ENCODE data around the gene SLC7A4. TPM values are rescaled to one million over a fixed set of nuclear protein-coding genes. Genes with fewer than 3 reads are reported as not detected.
A peak's percentile ranks its signal among the peaks of the same experiment; 100 is the strongest.
"Not testable (repeated sequence)": the region's sequence is repeated elsewhere in the genome, so short reads cannot be mapped to it uniquely, and the experiment has no call there.

Gene SLC7A4
- polyA plus RNA-seq, 1 donor from 2014 or later, result not detected

DNA sequence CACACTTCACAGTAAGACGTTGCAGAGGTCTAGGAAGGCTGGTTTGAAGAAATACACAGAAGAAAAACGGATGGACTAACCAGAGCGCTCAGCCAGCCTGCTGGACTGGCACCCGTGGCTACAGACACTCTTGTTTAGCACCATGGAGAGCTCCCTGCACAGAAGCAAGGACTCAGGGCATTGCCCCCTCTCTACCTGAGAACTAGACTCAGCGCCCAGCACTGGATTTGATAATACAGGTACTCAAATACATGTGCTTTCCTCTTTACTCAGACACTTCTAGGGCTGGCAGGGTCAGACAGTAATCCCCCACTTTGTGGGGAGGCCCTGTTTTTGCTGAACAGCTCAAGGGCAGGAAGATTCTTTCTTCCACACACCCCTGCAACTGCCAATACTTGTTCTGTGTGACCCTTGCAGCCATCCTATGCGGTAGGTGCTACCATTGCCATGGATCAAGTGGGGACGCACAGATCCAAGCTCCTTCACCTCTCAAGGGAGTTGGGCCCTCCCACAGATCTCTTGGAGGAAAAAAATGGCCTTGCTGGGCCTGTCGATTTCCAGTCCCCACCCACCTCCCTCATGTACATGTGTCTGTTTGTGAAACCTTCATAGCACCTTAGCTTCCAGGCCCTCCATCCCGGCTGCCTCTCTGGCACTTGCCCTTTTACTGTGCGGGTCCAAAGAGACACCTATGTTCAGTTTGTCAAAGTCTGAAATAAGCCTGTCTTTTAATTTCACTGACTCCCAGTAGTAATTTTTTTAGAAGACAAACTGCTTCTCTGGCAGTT, 22.5 kb downstream of the SLC7A4 start:
- no peaks in the 10 kb centered on the region for H3K36me3 Mint-ChIP-seq
- H3K27ac Mint-ChIP-seq, result peak overlapping the region in 1 of 3 donors; percentile 70
- H3K9me3 Mint-ChIP-seq, result no peaks in the 10 kb centered on the region
- peaks cover 10 to 22% (median 16%) of the 10 kb centered on the region in 3 donors for H3K4me1 Mint-ChIP-seq
- H3K27me3 Mint-ChIP-seq, result no peaks in the 10 kb centered on the region
- peak overlapping the region in 1 of 4 donors; percentile 72 for H3K4me3 Mint-ChIP-seq

DNA sequence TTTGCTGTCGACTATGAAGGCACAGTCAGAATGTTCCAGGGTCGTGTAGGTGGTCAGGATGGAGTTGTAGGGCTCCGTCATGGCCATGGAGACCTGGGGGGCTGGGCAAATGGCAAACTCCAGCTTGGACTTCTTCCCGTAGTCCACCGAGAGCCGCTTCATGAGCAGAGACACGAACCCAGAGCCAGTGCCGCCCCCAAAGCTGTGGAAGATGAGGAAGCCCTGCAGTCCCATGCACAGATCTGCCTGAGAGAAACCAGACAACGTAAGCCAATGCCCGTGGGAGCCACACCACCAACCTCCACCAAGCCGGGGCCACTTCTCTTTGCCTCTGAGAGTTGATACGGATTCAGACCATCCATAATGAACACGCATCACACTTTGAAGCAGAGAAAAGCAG, 23.2 kb downstream of the SLC7A4 start:
- not testable (repeated sequence) for H3K27me3 Mint-ChIP-seq, H3K36me3 Mint-ChIP-seq, H3K9me3 Mint-ChIP-seq
- Mint-ChIP-seq H3K27ac (peak overlapping the region in 1 of 3 donors; percentile 70), H3K4me1 (peaks cover 5 to 17% (median 12%) of the 10 kb centered on the region in 3 donors), H3K4me3 (peak overlapping the region in 1 of 4 donors; percentile 72)

DNA sequence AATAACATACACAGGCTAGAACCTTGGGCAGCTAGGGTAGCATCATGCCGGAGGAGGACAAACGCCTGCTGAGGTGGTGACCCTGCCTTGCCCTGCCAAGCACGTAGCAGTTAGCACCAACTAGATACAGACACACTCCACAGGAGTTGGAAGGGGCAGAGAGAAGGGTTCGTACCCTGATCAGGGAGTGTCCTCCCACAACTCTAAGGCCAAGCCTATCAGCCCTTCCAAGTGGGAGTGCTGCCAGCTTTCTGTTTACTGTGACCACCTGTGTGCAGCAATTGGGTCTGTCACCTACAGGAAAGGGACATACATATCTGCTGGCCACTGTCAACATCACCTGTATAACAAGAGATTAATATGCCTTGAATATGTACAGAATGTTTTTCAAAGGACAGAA, 28.6 kb downstream of the SLC7A4 start:
- Mint-ChIP-seq H3K4me1 (peaks cover 9 to 20% (median 13%) of the 10 kb centered on the region in 3 donors), H3K36me3 (peaks cover 2% of the 10 kb centered on the region), H3K27ac (peak overlapping the region in 1 of 3 donors; percentile 98), H3K4me3 (peak overlapping the region in 3 of 4 donors; percentile 93 to 99 (median 99)), H3K9me3 (no peaks in the 10 kb centered on the region), H3K27me3 (no peaks in the 10 kb centered on the region)

DNA sequence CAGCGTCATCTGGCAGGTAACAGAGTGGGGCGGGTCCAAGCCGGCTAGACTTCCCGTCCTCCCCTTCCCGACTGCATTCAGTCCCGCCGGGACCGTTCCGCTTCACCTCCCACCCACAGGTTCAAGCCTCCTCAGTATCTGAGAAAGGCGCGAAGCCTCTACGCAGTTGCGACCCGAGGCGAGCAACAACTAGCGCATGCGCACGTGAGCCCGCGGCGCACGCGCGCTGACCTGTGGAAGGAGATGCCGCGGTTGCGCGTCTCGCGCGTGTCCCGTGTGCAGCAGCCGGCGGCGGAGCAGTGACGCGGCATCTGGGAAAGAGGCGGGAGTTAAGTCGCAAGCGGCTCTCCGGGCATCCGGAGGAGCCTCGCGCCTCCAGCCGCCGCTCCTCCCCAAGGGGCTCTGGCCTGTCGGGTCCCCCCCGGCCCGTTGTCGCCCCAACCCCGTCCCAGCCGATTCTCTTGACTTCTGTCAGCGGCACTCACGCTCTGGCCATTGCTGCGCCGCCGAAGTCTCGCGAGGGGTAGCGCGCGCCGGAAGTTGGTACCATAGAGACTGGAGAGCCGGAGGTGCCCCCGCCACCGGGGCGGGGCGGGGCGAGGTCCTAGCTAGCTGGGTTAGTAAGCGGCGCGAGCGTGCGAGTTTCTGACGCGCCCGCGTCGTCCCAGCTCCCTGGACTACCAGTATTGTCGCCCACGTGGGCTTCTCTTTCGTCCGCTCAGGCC, 30.6 kb downstream of the SLC7A4 start, which contains the start of gene THAP7:
Gene THAP7, minus strand, starts transcription at position 518 of the 725 bp plus-strand sequence. Its CDS starts 207 bp downstream, at position 311.
- Mint-ChIP-seq H3K4me1 (peaks cover 5 to 20% (median 13%) of the 10 kb centered on the region in 3 donors), H3K36me3 (peaks cover 3% of the 10 kb centered on the region), H3K27me3 (no peaks in the 10 kb centered on the region), H3K27ac (peak within 1 kb of the TSS; percentile 98 to 100 (median 99)), H3K4me3 (peak within 1 kb of the TSS; percentile 93 to 99 (median 98)), H3K9me3 (no peaks in the 10 kb centered on the region)

DNA sequence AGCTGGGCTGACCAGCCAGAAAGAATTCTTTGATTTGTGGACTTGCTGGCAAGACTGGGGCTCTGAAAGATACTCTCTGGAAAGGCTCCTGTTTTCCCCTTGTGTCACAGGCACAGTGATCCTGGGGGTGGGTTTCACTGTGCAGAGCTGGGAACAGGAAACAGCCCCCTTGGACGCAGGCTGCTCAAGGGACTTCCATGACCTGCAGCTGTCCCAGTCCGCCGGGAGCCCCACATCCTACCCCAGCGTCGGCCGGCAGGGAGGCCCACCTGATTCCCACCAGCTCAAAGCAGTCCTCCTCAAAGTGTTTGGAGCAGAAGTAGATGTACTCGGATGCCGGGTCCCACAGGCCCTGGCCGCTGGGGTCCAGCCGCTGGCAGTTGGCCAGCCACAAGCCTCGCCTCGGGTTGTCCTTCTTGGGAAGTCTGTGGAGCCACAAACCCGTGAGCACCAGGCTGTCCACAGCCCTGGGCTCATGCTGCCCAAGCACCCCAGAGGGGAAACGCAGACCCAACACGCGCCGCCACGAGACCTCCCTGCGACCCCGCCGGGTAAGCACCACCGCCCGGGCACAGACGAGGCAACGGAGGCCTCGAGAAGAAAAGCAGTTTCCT, 31.3 kb downstream of the SLC7A4 start:
- H3K4me1 Mint-ChIP-seq, result peaks cover 5 to 20% (median 13%) of the 10 kb centered on the region in 3 donors
- H3K36me3 Mint-ChIP-seq, result peaks cover 3% of the 10 kb centered on the region
- H3K27me3 Mint-ChIP-seq, result no peaks in the 10 kb centered on the region

DNA sequence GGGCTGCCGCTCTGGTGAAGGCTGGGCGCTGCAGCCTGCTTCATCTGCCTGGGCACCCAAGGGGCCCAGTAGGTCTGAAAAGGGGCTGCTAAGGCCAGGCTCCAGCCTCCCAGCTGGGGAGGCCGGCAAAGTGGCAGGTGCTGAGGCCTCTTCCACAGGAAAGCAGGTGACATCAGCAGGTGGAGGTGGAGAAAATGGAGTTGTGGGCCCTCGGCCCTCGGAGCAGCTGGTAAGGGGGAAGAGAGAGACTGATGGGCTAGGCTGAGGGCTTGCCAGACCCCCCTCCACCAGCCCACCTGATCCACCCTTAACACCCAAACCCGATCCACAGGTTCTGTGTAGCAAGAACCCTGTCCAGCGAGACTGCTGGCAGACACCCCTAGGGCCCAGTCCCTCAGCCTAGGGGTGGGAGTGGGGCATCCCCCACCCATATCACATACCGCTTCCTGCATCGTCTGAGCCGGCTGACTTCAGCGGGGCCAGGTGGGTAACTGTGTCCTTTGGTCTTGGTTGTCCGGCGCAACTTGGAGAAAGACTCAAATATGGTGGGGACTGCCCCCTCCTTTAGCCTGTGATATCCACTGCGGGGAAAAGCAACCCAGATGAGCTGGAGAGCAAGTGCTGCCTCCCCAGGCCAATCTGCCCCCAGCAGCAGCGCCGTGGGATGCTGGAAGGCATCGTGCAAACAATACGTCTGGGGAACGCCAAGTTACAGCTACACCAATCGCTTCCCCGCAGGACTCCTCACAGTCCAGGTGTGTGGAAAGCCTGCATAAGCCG, 32.0 kb downstream of the SLC7A4 start:
- H3K4me1 Mint-ChIP-seq, result peaks cover 5 to 20% (median 13%) of the 10 kb centered on the region in 3 donors
- no peaks in the 10 kb centered on the region for H3K27me3 Mint-ChIP-seq
- peak overlapping the region; percentile 98 to 100 (median 99) for H3K27ac Mint-ChIP-seq
- peak overlapping the region; percentile 93 to 99 (median 98) for H3K4me3 Mint-ChIP-seq
- H3K9me3 Mint-ChIP-seq, result no peaks in the 10 kb centered on the region
- H3K36me3 Mint-ChIP-seq, result peaks cover 3% of the 10 kb centered on the region

More for the DNA sequence above, 31.3 kb downstream of the SLC7A4 start:
- Mint-ChIP-seq H3K4me3 (peak overlapping the region; percentile 93 to 99 (median 98)), H3K9me3 (no peaks in the 10 kb centered on the region), H3K27ac (peak overlapping the region; percentile 98 to 100 (median 99))

DNA sequence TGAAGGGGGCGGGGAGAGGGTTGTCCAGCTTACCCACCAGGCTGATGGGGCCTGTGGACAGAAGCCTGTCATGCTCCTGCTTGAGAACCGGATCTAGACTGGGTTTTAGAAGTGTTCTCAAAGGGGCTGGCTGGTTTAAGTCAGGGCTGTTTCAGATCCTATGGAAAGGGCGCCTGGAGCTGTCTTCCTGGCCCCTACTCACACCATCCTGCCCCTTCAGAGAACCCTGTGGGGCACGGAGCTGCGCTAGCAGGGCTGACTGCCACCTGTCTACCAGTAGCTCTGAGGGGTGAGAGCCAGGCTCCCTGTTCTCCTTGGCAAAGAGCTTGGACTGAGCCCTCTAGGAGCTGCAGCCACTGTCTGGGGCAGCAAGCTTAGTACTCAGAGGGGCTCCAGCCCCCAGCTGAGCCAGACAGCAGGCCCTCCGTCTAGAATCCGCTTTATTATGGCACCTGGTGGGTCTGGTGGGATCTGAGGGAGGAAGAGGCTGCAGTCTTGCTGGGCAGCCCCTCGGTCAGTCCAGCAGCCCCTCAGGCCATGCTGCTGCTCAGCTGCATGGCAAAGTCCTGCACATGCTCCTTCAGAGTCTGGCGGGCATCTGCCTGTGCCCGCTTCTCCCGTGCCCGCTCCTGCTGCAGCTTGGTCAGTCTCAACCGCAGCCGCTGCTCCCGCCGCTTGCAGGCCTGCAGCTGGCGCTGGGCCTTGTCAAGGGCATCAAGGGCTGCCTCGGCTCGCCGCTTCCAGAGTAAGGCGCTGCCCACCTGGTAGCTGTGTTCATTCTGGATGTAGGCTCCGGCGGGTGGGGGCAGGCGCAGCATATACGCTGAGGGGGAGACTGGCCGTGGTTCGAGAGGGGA, 32.8 kb downstream of the SLC7A4 start:
- Mint-ChIP-seq H3K9me3 (no peaks in the 10 kb centered on the region), H3K4me3 (peak overlapping the region in 1 of 4 donors; percentile 99), H3K27me3 (no peaks in the 10 kb centered on the region), H3K4me1 (peaks cover 5 to 20% (median 13%) of the 10 kb centered on the region in 3 donors), H3K27ac (peak overlapping the region in 2 of 3 donors; percentile 53 to 98), H3K36me3 (peaks cover 3% of the 10 kb centered on the region)

DNA sequence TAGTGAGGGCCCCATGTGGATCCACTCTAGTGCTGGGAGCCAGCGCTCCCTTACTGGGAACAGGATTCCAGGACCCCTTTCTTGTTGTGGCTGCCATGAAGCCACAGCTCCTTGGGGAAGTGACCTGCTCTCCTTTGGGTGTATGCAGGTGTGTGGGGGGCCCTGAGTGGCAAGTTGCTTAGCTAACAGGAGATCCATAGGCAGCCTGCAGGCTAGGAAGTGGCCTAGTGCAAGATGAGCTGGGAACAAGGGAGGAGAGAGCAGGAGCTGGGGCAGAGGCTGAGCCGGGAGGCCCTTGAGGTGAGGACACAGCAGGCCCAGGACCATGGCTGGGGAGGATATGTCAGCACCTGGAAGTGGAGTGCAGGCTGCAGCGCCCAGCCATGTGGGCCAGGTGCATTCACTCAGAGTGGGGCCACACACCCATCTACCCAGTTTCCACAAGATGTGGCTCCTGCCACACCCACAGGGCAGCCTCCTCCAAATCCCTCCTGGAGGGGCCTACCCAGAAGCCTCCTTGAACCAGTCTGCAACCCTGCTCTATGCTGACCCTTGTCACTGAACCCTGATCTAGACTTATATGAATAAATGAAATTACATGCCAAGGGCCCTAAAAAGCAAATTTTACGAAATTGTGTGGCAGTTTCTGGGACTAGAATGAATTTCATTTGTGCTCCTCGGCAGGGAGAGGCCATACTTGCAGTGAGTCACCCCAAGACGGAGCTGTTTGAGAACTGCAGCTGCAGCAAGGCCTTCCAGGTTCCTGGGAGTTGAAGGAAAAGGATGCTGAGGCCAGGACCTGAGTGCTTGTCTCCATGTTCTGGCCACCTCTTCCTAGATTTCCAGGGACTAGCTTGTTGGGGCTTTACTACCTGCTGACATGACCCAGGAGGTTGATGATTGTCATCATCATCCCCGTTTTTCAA, 33.7 kb downstream of the SLC7A4 start:
- peaks cover 5 to 15% (median 13%) of the 10 kb centered on the region in 3 donors for H3K4me1 Mint-ChIP-seq
- peak overlapping the region; percentile 48 to 87 (median 71) for H3K27ac Mint-ChIP-seq
- no peaks in the 10 kb centered on the region for H3K9me3 Mint-ChIP-seq
- peaks cover 3% of the 10 kb centered on the region for H3K36me3 Mint-ChIP-seq
- peak overlapping the region in 1 of 4 donors; percentile 62 for H3K4me3 Mint-ChIP-seq
- no peaks in the 10 kb centered on the region for H3K27me3 Mint-ChIP-seq

DNA sequence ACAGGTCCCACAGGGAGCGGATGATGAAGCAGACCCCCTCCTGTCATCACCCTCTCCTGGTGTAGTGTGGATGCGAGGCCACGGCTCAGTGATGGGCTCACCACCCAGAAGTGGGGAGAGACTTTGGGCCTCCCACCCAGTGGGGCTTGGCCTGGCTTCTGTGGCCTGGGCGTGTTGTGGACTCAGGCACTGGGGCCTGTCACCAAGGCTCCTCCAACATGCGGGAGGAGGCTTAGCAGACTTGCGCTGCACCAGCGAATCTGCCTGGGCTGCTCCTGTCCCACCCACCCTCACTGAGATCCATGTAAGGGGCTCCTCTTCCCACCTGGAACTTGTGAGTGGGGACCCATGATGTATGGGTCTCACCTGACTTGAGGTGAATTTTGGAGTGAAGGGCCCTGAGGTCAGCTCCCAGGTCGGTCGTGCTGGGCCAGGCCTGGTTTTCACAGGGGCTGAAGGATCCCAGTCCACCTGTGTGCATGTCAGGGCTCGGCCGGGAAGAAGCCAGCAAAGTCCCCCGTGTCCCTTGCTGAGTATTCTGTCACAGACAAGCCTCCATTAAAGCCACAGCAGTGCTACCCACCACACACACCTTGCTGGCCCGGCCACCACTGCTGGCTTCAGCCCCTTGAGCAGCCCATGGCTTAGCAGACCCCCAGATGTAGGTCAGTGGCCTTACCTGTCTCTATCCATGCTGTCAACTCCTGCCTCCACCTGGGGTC, 34.7 kb downstream of the SLC7A4 start:
- no peaks in the 10 kb centered on the region for H3K27me3 Mint-ChIP-seq
- H3K4me3 Mint-ChIP-seq, result peak overlapping the region in 1 of 4 donors; percentile 62
- peaks cover 3% of the 10 kb centered on the region for H3K36me3 Mint-ChIP-seq
- peaks cover 5 to 9% (median 7%) of the 10 kb centered on the region in 3 donors for H3K4me1 Mint-ChIP-seq
- peak overlapping the region in 2 of 3 donors; percentile 62 to 87 for H3K27ac Mint-ChIP-seq
- no peaks in the 10 kb centered on the region for H3K9me3 Mint-ChIP-seq

DNA sequence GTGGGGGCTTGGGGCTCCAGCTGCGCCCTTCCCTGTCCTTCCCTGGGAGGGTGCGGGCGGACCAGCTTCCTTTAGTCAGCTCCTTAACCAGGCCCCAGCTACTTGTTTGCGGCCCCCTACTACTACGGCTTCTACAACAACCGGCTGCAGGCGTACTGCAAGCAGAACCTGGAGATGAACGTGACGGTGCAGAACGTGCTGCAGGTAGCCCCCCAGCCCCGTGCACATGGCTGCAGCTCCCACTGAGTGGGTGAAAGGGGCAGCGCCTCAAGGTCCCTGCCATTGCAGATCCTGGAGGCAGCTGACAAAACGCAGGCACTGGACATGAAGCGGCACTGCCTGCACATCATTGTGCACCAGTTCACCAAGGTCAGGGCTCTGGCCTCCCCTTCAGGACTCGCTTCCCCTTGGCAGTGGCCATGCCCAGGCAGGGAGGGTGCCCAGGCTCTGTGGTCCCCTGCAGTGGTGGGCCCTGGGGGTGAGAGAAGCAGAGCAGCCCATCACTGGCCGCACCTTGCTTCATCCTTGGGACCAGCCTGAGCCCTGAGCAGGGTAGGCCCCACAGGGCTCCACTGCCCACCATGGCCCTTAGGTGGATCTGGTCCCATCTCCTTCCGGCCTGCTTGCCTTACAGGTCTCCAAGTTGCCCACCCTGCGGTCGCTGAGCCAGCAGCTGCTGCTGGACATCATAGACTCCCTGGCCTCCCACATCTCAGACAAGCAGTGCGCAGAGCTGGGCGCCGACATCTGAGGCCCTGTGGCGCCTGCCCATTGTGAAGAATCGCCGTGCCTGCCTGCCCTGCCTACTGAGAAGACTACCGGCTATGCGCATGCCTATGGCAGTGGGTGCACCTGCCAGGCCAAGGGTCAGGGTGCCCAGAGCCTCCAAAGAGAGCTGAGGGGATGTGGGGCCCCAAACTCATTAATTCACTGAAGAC, 35.5 kb downstream of the SLC7A4 start:
- peak overlapping the region in 2 of 3 donors; percentile 39 to 67 for H3K27ac Mint-ChIP-seq
- H3K36me3 Mint-ChIP-seq, result peaks cover 3% of the 10 kb centered on the region
- peaks cover 5 to 7% (median 6%) of the 10 kb centered on the region in 3 donors for H3K4me1 Mint-ChIP-seq
- H3K27me3 Mint-ChIP-seq, result no peaks in the 10 kb centered on the region
- H3K4me3 Mint-ChIP-seq, result peak overlapping the region in 1 of 4 donors; percentile 69
- no peaks in the 10 kb centered on the region for H3K9me3 Mint-ChIP-seq

DNA sequence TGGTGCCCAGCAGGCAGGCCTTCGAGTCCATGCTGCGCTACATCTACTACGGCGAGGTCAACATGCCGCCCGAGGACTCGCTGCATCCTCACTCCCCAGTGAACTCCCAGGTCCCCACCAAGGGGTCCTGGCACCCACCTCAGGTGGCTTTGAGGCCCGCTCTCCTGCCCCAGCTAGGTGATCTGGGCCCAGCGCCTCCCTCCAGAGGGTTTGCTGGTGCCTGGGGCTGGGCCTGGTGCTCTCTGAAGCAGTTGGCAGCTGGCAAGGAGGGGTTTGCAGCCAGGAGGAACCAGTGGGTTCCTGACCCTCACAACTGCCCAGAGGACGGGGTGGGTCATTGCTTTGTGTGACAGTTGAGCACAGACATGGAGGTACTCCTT, 36.3 kb downstream of the SLC7A4 start:
- Mint-ChIP-seq H3K27ac (peak overlapping the region in 2 of 3 donors; percentile 31 to 67), H3K27me3 (no peaks in the 10 kb centered on the region), H3K4me1 (peaks cover 0 to 4% (median 0%) of the 10 kb centered on the region in 3 donors), H3K4me3 (peak overlapping the region in 1 of 4 donors; percentile 69), H3K9me3 (no peaks in the 10 kb centered on the region), H3K36me3 (peaks cover 2% of the 10 kb centered on the region)
